B cell (primary cell): ENCODE data around the gene TUBG1. TPM values are rescaled to one million over a fixed set of nuclear protein-coding genes. Genes with fewer than 3 reads are reported as not detected.
A peak's percentile ranks its signal among the peaks of the same experiment; 100 is the strongest.

Experiments used
- ATAC-seq: fragments of 200-7000 bp; cut with Tn5 transposase; one replicate; pipeline ENCODE4 v1.10.0; 2021; ENCODE audit warnings: low read depth, mild to moderate bottlenecking, moderate number of reproducible peaks, moderate library complexity
- CTCF ChIA-PET: fragments of 350-600 bp; sonication (Branson Sonifier 250); formaldehyde crosslinking; loops from one replicate; lab custom pipeline; 2021; ENCODE audit warnings: antibody characterized with exemption, inconsistent platforms; lab: Charles Lee
- POLR2A ChIA-PET: fragments of 350-600 bp; sonication (Branson Sonifier 250); formaldehyde crosslinking; loops from one replicate; lab custom pipeline; 2021; ENCODE audit warnings: antibody characterized with exemption; lab: Charles Lee
- DNase-seq: peaks from one replicate; pipeline ENCODE4 v3.0.0; 2013
- H2AFZ ChIP-seq: 2 replicates; pipeline ENCODE4 v1.6.1; 2012; ENCODE audit warnings: mild to moderate bottlenecking, low read depth, low read length; ENCODE audit not compliant: insufficient read depth, poor library complexity, severe bottlenecking
- H3K27ac ChIP-seq, 2 donors: 1 replicate in 1 of 2; 2 replicates in 1 of 2; pipeline ENCODE4 v1.5.1; 2012 to 2013; ENCODE audit warnings: low read length in 2 of 2, mild to moderate bottlenecking in 2 of 2, moderate library complexity in 1 of 2
- H3K27me3 ChIP-seq, 4 experiments: fragments of 200-600 bp in 1 of 4; sonication (generic) in 1 of 4; replicated peaks in 1 of 4; 1 replicate in 2 of 4; 2 replicates in 2 of 4; pipeline versions ENCODE4 v1.6.1 to v1.7.0; 2013 to 2016; ENCODE audit warnings: low read length in 3 of 4, mild to moderate bottlenecking in 2 of 4, mixed read lengths in 1 of 4, moderate library complexity in 1 of 4; ENCODE audit not compliant: insufficient read depth in 4 of 4, control insufficient read depth in 3 of 4; ENCODE audit errors: control extremely low read depth in 1 of 4
- H3K36me3 ChIP-seq, 2 experiments: replicated peaks in 1 of 2; 1 replicate in 1 of 2; 2 replicates in 1 of 2; pipeline versions ENCODE4 v1.6.1 to v1.7.1; 2013; ENCODE audit warnings: low read length in 1 of 2; ENCODE audit not compliant: insufficient read depth in 2 of 2, control insufficient read depth in 1 of 2; ENCODE audit errors: control extremely low read depth in 1 of 2, extremely low read depth in 1 of 2
- H3K4me1 ChIP-seq, 2 donors: fragments of 200-600 bp in 1 of 2; sonication (generic) in 1 of 2; 1 replicate in 1 of 2; 2 replicates in 1 of 2; pipeline versions ENCODE4 v1.5.1 to v1.6.1; 2013 to 2017; ENCODE audit warnings: low read length in 2 of 2; ENCODE audit not compliant: control insufficient read depth in 2 of 2, insufficient read depth in 2 of 2
- H3K4me2 ChIP-seq: replicated peaks from 2 replicates; pipeline ENCODE3; 2012; ENCODE audit warnings: mild to moderate bottlenecking, low read depth, low read length; ENCODE audit not compliant: poor library complexity, severe bottlenecking
- H3K4me3 ChIP-seq, 5 experiments: fragments of 200-600 bp in 1 of 5; sonication (generic) in 1 of 5; 1 replicate in 3 of 5; 2 replicates in 2 of 5; pipeline versions ENCODE4 v1.5.1 to v1.7.0; 2011 to 2016; ENCODE audit warnings: low read length in 4 of 5, mild to moderate bottlenecking in 4 of 5, low read depth in 2 of 5, control low read depth in 1 of 5, moderate library complexity in 1 of 5; ENCODE audit not compliant: insufficient read depth in 1 of 5; ENCODE audit errors: control extremely low read depth in 1 of 5, extremely low read depth in 1 of 5
- H3K79me2 ChIP-seq: fragments of 200-600 bp; sonication (generic); one replicate; pipeline ENCODE4 v1.6.0; 2016; ENCODE audit warnings: low read length; ENCODE audit not compliant: control insufficient read depth, insufficient read depth
- H3K9ac ChIP-seq: fragments of 200-600 bp; sonication (generic); 2 replicates; pipeline ENCODE4 v1.6.1; 2017; ENCODE audit warnings: mild to moderate bottlenecking, low read length, moderate library complexity
- H3K9me3 ChIP-seq, 3 donors: one replicate each; pipeline versions ENCODE4 v1.6.1 to v1.7.1; 2013; ENCODE audit warnings: low read length in 2 of 3; ENCODE audit not compliant: control insufficient read depth in 2 of 3, insufficient read depth in 1 of 3; ENCODE audit errors: control extremely low read depth in 1 of 3
- H4K20me1 ChIP-seq: 2 replicates; pipeline ENCODE4 v1.6.0; 2012; ENCODE audit warnings: mild to moderate bottlenecking, low read length; ENCODE audit not compliant: insufficient read depth, control insufficient read depth, poor library complexity, severe bottlenecking
- H3K27ac Mint-ChIP-seq: one replicate; pipeline ENCODE4 v1.8.0; 2021; ENCODE audit warnings: mixed read lengths
- H3K27me3 Mint-ChIP-seq: one replicate; pipeline ENCODE4 v1.8.0; 2021; ENCODE audit warnings: mixed read lengths
- H3K4me1 Mint-ChIP-seq: one replicate; pipeline ENCODE4 v1.8.0; 2021; ENCODE audit warnings: mixed read lengths
- H3K4me3 Mint-ChIP-seq: one replicate; pipeline ENCODE4 v1.8.0; 2021; ENCODE audit warnings: mixed read lengths
- H3K9me3 Mint-ChIP-seq: one replicate; pipeline ENCODE4 v1.8.0; 2022; ENCODE audit warnings: mixed read lengths; ENCODE audit not compliant: insufficient read depth
- CTCF ChIP-seq: fragments of 200-600 bp; IDR thresholded peaks from one replicate; pipeline ENCODE4 v1.8.0; 2022; ENCODE audit warnings: antibody characterized with exemption, mild to moderate bottlenecking
- EZH2 ChIP-seq: IDR thresholded peaks from 2 replicates; pipeline ENCODE4 v1.6.1; 2012; ENCODE audit warnings: borderline replicate concordance, low read depth, mild to moderate bottlenecking, moderate library complexity, low read length; ENCODE audit not compliant: insufficient read depth, poor library complexity, severe bottlenecking
- WGBS: methylation state at CpG from one replicate; pipeline ENCODE4 v1.1.5; 2013; ENCODE audit warnings: missing lambda C conversion rate; ENCODE audit not compliant: insufficient coverage; 5-methylcytosine and 5-hydroxymethylcytosine counted together
- intact Hi-C: fragments of 100-400 bp; cut with micrococcal nuclease; formaldehyde crosslinking; loops from one replicate; pipeline ENCODE4 v1.10.0; 2022
- polyA plus RNA-seq: library from polyadenylated mRNA; depleted of rRNA; stranded (reverse); fragments of >200 nt; gene quantifications from 2 replicates; pipeline ENCODE4 v1.2.3, GENCODE V29; 2012
- total RNA-seq, 2 donors: library from RNA; stranded (reverse); fragments of 120-200 nt in 1 of 2; gene quantifications; 1 replicate in 1 of 2; 2 replicates in 1 of 2; pipeline versions ENCODE4 v1.2.3 to v1.2.4, GENCODE V29; 2013 to 2022

TUBG1 gene
- total and polyA plus RNA-seq, 2 donors (not counting 1 experiment from before 2014, with no cell fraction given) = 17.2 to 19.5 TPM

GRCh38 chr17:42596386-42596785, 13.1 kb upstream of the TUBG1 start:
- TF ChIP-seq EZH2 (no peak), CTCF (no peak)
- intact Hi-C loops = no loop called here
- no peaks in the 10 kb centered on the region for H3K27me3 ChIP-seq
- Mint-ChIP-seq H3K4me1 (peaks cover 12% of the 10 kb centered on the region), H3K4me3 (no peak overlapping the region), H3K27me3 (no peaks in the 10 kb centered on the region), H3K27ac (no peak overlapping the region), H3K9me3 (no peaks in the 10 kb centered on the region)
- H3K27ac ChIP-seq = no peak overlapping the region
- H3K4me1 ChIP-seq = no peaks in the 10 kb centered on the region
- no peak overlapping the region for H3K4me2 ChIP-seq
- POLR2A ChIA-PET = interaction anchor here (0.7 kb wide), 1 partner anchor 221 kb away, joined by 3 read pairs; no protein-coding TSS in a partner anchor
- peaks cover 1 to 42% of the 10 kb centered on the region in 2 experiments for H3K36me3 ChIP-seq
- no peak overlapping the region for H2AFZ ChIP-seq
- H3K79me2 ChIP-seq = peaks cover 94% of the 10 kb centered on the region
- H3K9me3 ChIP-seq = no peaks in the 10 kb centered on the region
- H4K20me1 ChIP-seq = peaks cover 86% of the 10 kb centered on the region
- CTCF ChIA-PET = interaction anchor here (1.0 kb wide), 1 partner anchor 16 kb away, joined by 3 read pairs; no protein-coding TSS in a partner anchor
- DNase-seq = no peak
- no peak overlapping the region for H3K4me3 ChIP-seq
- no peak overlapping the region for H3K9ac ChIP-seq
- ATAC-seq = no peak
- no CpG with 5 or more reads among the region's 3 CpGs for WGBS

- Mint-ChIP-seq H3K4me3 (no peak overlapping the region), H3K9me3 (no peaks in the 10 kb centered on the region), H3K27ac (peak overlapping the region; percentile 10), H3K27me3 (no peaks in the 10 kb centered on the region), H3K4me1 (peaks cover 25% of the 10 kb centered on the region)
- CTCF ChIA-PET = interaction anchor here (0.6 to 1.8 kb wide), 3 partner anchors 17 to 120 kb away, joined by 3 to 8 read pairs (median 4); no protein-coding TSS in a partner anchor
- H3K79me2 ChIP-seq = peaks cover 94% of the 10 kb centered on the region
- no peak for ATAC-seq
- POLR2A ChIA-PET = no interaction called here
- no peaks in the 10 kb centered on the region for H3K9me3 ChIP-seq
- H3K4me3 ChIP-seq = no peak overlapping the region
- 18% methylated on average over 2 of the region's 2 CpGs for WGBS
- H3K36me3 ChIP-seq = peaks cover 0 to 39% of the 10 kb centered on the region in 2 experiments
- no peak overlapping the region for H3K27ac ChIP-seq
- no peak overlapping the region for H2AFZ ChIP-seq
- no peak overlapping the region for H3K4me2 ChIP-seq
- peaks cover 83% of the 10 kb centered on the region for H4K20me1 ChIP-seq
- no peaks in the 10 kb centered on the region for H3K27me3 ChIP-seq
- H3K4me1 ChIP-seq = peaks cover 13% of the 10 kb centered on the region in 2 donors
- DNase-seq = no peak
- intact Hi-C loops = no loop called here
- no peak overlapping the region for H3K9ac ChIP-seq
- no peak for TF ChIP-seq CTCF
Measured at GRCh38 chr17:42598905-42599304, 10.6 kb upstream of the TUBG1 start.
